Hepatocyte (in vitro differentiated cells): ENCODE results near the gene MYMX.

Experiments used
- EZH2 ChIP-seq: fragments of 200-600 bp; sonication (generic); IDR thresholded peaks from 2 replicates; pipeline ENCODE4 v1.6.1; 2016; ENCODE audit warnings: antibody characterized with exemption, mild to moderate bottlenecking, borderline replicate concordance
- EZH2phosphoT487 ChIP-seq: fragments of 200-600 bp; sonication (generic); IDR thresholded peaks from one replicate; pipeline ENCODE4 v1.6.1; 2018; ENCODE audit warnings: antibody characterized with exemption, mild to moderate bottlenecking, low read depth, moderate library complexity; ENCODE audit not compliant: unreplicated experiment, severe bottlenecking
- TF ChIP-seq, protein P1 (sequence below): fragments of 200-600 bp; sonication (generic); IDR thresholded peaks from 2 replicates; pipeline ENCODE4 v1.5.1; 2016; ENCODE audit warnings: antibody characterized with exemption, mild to moderate bottlenecking; ENCODE audit not compliant: poor library complexity

DNA sequence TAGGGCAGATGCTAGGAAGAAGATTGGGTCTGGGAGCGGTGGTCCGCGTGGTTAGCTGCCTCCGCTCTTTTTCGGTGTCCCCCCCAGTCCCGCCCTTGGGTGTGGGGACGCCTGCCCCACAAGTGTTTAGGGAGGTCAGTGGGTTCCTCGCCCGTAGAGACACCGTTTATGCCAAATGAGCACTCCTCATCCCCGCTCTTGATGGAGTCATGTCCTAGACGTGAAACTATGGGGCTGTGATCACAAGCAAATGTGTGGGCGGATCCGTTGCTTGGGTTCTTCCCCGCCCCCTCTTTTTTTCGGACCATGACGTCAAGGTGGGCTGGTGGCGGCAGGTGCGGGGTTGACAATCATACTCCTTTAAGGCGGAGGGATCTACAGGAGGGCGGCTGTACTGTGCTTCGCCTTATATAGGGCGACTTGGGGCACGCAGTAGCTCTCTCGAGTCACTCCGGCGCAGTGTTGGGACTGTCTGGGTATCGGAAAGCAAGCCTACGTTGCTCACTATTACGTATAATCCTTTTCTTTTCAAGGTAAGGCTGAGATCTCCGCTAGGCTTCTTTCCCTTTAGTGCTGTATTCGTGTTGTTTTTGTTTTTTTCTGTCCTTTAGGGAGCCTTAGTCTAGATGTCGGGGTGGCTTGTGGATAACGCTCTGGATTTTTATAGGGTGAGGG lies 30.1 kb downstream of the MYMX start, which contains the start of gene HSP90AB1:
- TF ChIP-seq, protein P1, sequence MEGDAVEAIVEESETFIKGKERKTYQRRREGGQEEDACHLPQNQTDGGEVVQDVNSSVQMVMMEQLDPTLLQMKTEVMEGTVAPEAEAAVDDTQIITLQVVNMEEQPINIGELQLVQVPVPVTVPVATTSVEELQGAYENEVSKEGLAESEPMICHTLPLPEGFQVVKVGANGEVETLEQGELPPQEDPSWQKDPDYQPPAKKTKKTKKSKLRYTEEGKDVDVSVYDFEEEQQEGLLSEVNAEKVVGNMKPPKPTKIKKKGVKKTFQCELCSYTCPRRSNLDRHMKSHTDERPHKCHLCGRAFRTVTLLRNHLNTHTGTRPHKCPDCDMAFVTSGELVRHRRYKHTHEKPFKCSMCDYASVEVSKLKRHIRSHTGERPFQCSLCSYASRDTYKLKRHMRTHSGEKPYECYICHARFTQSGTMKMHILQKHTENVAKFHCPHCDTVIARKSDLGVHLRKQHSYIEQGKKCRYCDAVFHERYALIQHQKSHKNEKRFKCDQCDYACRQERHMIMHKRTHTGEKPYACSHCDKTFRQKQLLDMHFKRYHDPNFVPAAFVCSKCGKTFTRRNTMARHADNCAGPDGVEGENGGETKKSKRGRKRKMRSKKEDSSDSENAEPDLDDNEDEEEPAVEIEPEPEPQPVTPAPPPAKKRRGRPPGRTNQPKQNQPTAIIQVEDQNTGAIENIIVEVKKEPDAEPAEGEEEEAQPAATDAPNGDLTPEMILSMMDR = no peak
- TF ChIP-seq EZH2phosphoT487 (no peak), EZH2 (no peak)
